H1 (cell line): ENCODE measurements around the gene CTNNA3. TPM values are rescaled to one million over a fixed set of nuclear protein-coding genes. Genes with fewer than 3 reads are reported as not detected.

ENCODE experiments used
- CEBPB ChIP-seq: IDR thresholded peaks from 2 replicates; pipeline ENCODE4 v1.6.1; 2012; ENCODE audit warnings: low read depth, low read length
- GABPA ChIP-seq: IDR thresholded peaks from 2 replicates; pipeline ENCODE4 v1.6.1; 2011; ENCODE audit warnings: mild to moderate bottlenecking, low read length, moderate library complexity, borderline replicate concordance; ENCODE audit not compliant: insufficient read depth
- RNF2 ChIP-seq: fragments of 200-900, 300-1000 bp; sonication (generic); IDR thresholded peaks from 2 replicates; pipeline ENCODE4 v1.7.1; 2016; ENCODE audit warnings: borderline replicate concordance, low read depth, mild to moderate bottlenecking, antibody characterized with exemption, low read length; ENCODE audit not compliant: poor library complexity, severe bottlenecking; ENCODE audit errors: missing control alignments
- SRF ChIP-seq: IDR thresholded peaks from 2 replicates; pipeline ENCODE4 v1.6.1; 2011; ENCODE audit warnings: mild to moderate bottlenecking, low read depth, low read length, moderate library complexity
- TCF12 ChIP-seq: IDR thresholded peaks from 2 replicates; pipeline ENCODE4 v1.6.1; 2011; ENCODE audit warnings: low read depth, mild to moderate bottlenecking, low read length
- YY1 ChIP-seq: IDR thresholded peaks from 2 replicates; pipeline ENCODE4 v1.6.1; 2011; ENCODE audit warnings: low read depth, mild to moderate bottlenecking, low read length
- polyA plus RNA-seq, 7 experiments: library from polyadenylated mRNA; depleted of rRNA in 3 of 7; stranded (reverse) in 5 of 7; unstranded in 2 of 7; fragments of >200 nt in 5 of 7; fragments of 200-250 nt in 2 of 7; gene quantifications; 1 replicate in 5 of 7; 2 replicates in 1 of 7; 4 replicates in 1 of 7; pipeline versions ENCODE4 v1.2.1 to v1.2.3, GENCODE V29; 2011 to 2013; ENCODE audit warnings: missing spikeins in 2 of 7, mixed read lengths in 2 of 7
- total RNA-seq: library from RNA; stranded (reverse); fragmentation: NEBNext Ultra II Directional; extraction: Animal tissue kit (Norgen Biotek cat#: 25700); gene quantifications from 2 replicates; pipeline ENCODE4 v1.2.1, GENCODE V29; 2021

The CTNNA3 gene
- total and polyA plus RNA-seq, 2 of the 8 experiments (the other 6 are each of a cell fraction or from before 2014, with no cell fraction given) = 1.3 to 1.5 TPM

GRCh38 chr10:66565999-66566398, 1130.0 kb downstream of the CTNNA3 start (continued):
- TF ChIP-seq TCF12 = no peak
- TF ChIP-seq RNF2 = no peak
- TF ChIP-seq YY1 = no peak
- no peak for TF ChIP-seq CEBPB
- TF ChIP-seq SRF = no peak
- no peak for TF ChIP-seq GABPA
